AG04449 (cell line): ENCODE results near the gene TMEM263.
A peak's percentile ranks its signal among the peaks of the same experiment; 100 is the strongest.
"Not testable (repeated sequence)": the region's sequence is repeated elsewhere in the genome, so short reads cannot be mapped to it uniquely, and the experiment has no call there.

ENCODE experiments used
- CTCF ChIA-PET: fragments of 350-600 bp; formaldehyde crosslinking; extraction: SDS; loops from one replicate; lab custom pipeline; 2021; ENCODE audit warnings: antibody characterized with exemption; lab: Yijun Ruan, JAX
- POLR2A ChIA-PET: fragments of 400-600, 350-600 bp; formaldehyde crosslinking; extraction: SDS; loops from one replicate; lab custom pipeline; 2020; ENCODE audit warnings: antibody characterized with exemption, inconsistent platforms; lab: Yijun Ruan, JAX
- DNase-seq: peaks from one replicate; pipeline ENCODE4 v3.0.0-alpha.2; 2010; ENCODE audit warnings: low read depth, low spot score
- H3K4me3 ChIP-seq: 2 replicates; pipeline ENCODE4 v1.5.1; 2011; ENCODE audit warnings: low read depth, mild to moderate bottlenecking, control low read depth, low read length
- TF ChIP-seq, protein P1 (sequence below): IDR thresholded peaks from one replicate; pipeline ENCODE4 v1.5.1; 2011; ENCODE audit warnings: mild to moderate bottlenecking, moderate library complexity, low read length, control low read depth, inconsistent platforms; ENCODE audit not compliant: insufficient read depth; ENCODE audit errors: missing control alignments

The TMEM263 gene

DNA sequence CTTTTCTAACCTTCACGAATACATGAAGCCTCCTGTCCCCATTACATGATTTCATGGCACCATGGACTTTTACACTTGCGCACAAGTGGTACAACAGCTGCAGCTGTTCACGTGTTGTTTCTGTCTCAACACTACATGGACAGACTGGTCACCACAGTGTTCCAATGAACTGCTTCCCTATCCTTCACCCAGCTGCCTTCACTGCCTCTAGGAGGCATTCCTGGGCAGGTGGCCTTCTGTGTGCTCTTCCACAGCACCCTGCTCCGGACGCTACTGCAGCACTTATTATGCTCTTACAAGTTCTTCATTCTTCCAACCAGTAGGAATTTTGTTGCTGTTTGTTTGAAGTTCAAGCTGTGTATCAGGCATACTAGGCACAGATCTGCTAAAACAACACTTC, 29.8 kb downstream of the TMEM263 start:
- no peak for DNase-seq
- TF ChIP-seq, protein P1, sequence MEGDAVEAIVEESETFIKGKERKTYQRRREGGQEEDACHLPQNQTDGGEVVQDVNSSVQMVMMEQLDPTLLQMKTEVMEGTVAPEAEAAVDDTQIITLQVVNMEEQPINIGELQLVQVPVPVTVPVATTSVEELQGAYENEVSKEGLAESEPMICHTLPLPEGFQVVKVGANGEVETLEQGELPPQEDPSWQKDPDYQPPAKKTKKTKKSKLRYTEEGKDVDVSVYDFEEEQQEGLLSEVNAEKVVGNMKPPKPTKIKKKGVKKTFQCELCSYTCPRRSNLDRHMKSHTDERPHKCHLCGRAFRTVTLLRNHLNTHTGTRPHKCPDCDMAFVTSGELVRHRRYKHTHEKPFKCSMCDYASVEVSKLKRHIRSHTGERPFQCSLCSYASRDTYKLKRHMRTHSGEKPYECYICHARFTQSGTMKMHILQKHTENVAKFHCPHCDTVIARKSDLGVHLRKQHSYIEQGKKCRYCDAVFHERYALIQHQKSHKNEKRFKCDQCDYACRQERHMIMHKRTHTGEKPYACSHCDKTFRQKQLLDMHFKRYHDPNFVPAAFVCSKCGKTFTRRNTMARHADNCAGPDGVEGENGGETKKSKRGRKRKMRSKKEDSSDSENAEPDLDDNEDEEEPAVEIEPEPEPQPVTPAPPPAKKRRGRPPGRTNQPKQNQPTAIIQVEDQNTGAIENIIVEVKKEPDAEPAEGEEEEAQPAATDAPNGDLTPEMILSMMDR = no peak
- peak overlapping the region; percentile 81 for H3K4me3 ChIP-seq
- ChIA-PET CTCF (no interaction called here), POLR2A (interaction anchor here (1.2 to 3.6 kb wide), 2 partner anchors 9 to 29 kb away, joined by 3 to 16 read pairs; partner anchors contain the start of gene TMEM263)

DNA sequence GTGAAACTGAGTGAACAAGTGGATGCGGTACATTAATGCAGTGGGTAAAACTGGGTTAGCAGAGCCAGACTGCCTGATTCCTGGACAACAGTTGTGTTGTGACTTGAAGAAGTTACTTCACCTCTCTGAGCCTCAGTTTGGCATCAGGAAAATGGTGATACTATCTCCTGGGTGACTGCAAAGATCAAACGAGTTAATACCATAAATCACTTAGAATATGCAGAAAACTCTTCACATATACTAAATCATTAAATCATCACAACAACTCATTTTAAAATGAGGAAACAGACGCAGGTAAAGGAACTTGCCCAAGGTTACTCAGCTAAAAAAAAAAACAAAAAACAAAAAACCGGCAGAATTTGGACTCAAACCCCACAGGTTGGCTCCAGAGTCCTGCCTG, 30.4 kb downstream of the TMEM263 start:
- DNase-seq = no peak
- H3K4me3 ChIP-seq = peak overlapping the region; percentile 81
- CTCF ChIA-PET = interaction anchor here (1.0 to 1.4 kb wide), 4 partner anchors 8 to 106 kb away, joined by 3 to 6 read pairs (median 3); no protein-coding TSS in a partner anchor
- TF ChIP-seq, protein P1 = no peak
- POLR2A ChIA-PET = interaction anchor here (1.1 to 3.6 kb wide), 5 partner anchors 8 to 43 kb away, joined by 3 to 16 read pairs (median 5); partner anchors contain the start of gene TMEM263

DNA sequence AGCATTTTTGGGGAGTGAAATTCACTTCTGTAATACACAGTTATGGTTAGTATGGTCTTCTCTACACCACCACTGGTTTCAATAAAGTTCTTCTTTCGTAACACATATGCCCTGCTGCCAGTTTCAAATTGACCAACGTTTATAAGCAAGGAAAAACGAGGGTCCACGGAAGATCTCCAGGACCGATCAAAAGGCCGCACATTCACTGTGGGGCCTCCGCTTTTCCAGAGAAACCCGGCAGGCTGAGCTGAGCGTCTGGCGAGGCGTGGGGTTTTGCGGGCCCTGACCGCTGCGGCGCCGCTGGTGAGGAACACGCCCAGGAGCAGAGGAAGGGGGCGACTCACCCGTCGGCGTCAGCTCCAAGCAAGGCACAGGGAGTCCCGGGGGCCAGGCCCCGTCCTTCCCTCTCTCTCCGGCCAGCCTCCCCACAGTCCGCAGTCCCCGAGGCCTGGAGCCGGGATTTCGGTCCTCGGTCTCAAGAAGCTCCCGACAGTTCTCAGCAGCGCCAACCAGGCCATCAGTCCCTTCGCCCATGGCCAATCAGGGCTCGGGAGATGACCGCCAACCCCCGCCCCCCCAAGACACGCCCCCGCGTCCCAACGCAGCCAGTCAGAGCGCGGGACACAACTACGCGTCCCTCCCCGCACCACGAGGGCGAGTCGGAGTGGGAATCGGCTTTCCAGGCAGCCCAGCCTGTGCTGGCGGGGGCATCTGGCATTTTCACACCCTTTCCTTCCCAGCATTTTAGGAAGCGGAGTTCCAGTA, 31.1 kb downstream of the TMEM263 start, which contains the start of gene MTERF2:
TSS of gene MTERF2 (minus strand) at position 522 of the 765 bp plus-strand sequence. CDS start 8,432 bp downstream, outside the sequence.
- ChIA-PET POLR2A (interaction anchor here (0.7 to 3.6 kb wide), 7 partner anchors 9 to 611 kb away, joined by 3 to 16 read pairs (median 3); partner anchors contain the start of gene TMEM263), CTCF (interaction anchor here (0.6 to 1.7 kb wide), 7 partner anchors 9 to 105 kb away, joined by 3 to 6 read pairs (median 3); no protein-coding TSS in a partner anchor)
- peak; percentile 57 for DNase-seq
- TF ChIP-seq, protein P1 = no peak
- peak within 1 kb of the TSS; percentile 81 for H3K4me3 ChIP-seq

DNA sequence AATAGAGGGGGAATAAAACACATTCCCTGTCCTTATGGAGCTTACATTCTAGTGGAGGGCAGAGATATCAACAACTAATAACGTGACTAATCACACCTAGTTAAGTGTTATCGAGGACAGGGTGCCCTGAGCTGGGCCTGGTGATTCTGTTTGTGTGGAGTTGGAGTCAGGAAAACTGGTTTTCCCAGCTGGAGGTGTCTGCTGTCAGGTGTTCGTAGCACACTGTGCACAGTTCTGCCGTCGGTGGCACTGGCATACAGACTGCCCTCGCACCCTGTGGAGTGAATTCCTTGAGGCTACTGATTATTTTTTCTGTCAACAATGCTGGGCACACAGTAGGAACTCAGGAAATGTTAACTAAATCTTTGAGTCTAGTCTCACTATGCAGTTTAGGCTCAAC, 32.1 kb downstream of the TMEM263 start:
- TF ChIP-seq, protein P1 = no peak
- ChIA-PET POLR2A (interaction anchor here (1.2 to 3.6 kb wide), 2 partner anchors 12 to 32 kb away, joined by 3 to 16 read pairs; partner anchors contain the start of gene TMEM263), CTCF (interaction anchor here (0.7 to 1.7 kb wide), 3 partner anchors 10 to 104 kb away, joined by 3 to 6 read pairs (median 5); no protein-coding TSS in a partner anchor)
- no peak for DNase-seq
- no peak overlapping the region for H3K4me3 ChIP-seq

DNA sequence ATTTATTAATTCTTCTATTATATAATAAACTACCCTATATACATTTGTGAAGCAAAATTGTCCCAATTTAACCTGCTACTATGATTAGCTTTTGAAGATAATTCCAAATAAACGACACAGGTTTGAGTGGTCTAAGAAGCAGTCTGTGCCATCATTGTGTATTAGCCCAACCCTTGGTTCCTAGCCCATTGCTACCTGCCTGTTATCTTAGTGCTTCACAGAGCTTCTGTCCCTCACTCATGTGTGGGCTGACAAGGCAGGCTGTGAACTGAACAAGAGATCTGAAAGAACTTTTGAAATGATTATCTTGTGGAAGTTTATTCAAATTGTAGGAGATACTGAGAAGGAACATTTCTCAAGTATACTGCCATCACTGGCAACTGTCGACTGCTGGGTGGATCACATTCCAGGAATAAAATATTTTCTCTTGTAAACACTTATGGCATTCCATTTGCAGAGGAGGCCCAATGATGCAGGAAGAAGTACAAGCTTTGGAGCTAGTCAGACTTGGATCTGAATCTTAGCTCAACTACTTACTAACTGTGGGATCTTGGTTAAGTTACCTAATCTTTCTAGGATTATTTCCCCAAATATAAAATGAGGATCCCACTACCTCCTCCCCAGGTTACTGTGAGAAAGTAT, 39.0 kb downstream of the TMEM263 start:
- TF ChIP-seq, protein P1 = no peak
- CTCF ChIA-PET = interaction anchor here (1.1 to 1.7 kb wide), 3 partner anchors 41 to 110 kb away, joined by 3 read pairs; no protein-coding TSS in a partner anchor
- no peak overlapping the region for H3K4me3 ChIP-seq
- POLR2A ChIA-PET = interaction anchor here (0.6 to 1.6 kb wide), 2 partner anchors 9 to 39 kb away, joined by 3 to 4 read pairs; partner anchors contain the start of gene TMEM263
- DNase-seq = peak; percentile 49

DNA sequence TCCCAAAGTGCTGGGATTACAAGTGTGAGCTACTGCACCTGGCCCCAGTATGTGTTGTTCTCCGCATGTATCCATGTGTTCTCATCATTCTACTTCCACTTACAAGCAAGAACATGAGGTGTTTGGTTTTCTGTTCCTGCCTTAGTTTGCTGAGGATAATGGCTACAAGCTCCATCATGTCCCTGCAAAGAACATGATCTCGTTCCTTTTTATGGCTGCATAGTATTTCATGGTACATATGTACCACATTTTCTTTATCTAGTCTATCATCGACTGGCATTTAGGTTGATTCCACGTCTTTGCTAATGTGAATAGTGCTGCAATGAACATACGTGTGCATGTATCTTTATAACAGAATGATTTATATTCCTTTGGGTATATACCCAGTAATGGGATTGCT, 40.4 kb downstream of the TMEM263 start:
- DNase-seq, POLR2A ChIA-PET, H3K4me3 ChIP-seq: not testable (repeated sequence)
- CTCF ChIA-PET = interaction anchor here (1.0 to 1.7 kb wide), 3 partner anchors 9 to 614 kb away, joined by 3 read pairs; partner anchors contain the start of gene MTERF2
